ENCODE measurements around the gene SRRM4. TPM values are rescaled to one million over a fixed set of nuclear protein-coding genes. Genes with fewer than 3 reads are reported as not detected.

SRRM4 gene
- total and polyA plus RNA-seq, 2 experiments from 2014 or later, result 0.21 to 0.46 TPM

- Histone ChIP-seq H3K4me1 (ENCODE audit: low read depth) (no peaks in the 10 kb centered on the region), H3K4me3 (no peak overlapping the region), H3K27ac (no peak overlapping the region), H3K36me3 (no peaks in the 10 kb centered on the region), H3K27me3 (no peaks in the 10 kb centered on the region), H3K9me3 (ENCODE audit: low read depth) (peaks cover 6% of the 10 kb centered on the region)
- TF ChIP-seq, protein P1, sequence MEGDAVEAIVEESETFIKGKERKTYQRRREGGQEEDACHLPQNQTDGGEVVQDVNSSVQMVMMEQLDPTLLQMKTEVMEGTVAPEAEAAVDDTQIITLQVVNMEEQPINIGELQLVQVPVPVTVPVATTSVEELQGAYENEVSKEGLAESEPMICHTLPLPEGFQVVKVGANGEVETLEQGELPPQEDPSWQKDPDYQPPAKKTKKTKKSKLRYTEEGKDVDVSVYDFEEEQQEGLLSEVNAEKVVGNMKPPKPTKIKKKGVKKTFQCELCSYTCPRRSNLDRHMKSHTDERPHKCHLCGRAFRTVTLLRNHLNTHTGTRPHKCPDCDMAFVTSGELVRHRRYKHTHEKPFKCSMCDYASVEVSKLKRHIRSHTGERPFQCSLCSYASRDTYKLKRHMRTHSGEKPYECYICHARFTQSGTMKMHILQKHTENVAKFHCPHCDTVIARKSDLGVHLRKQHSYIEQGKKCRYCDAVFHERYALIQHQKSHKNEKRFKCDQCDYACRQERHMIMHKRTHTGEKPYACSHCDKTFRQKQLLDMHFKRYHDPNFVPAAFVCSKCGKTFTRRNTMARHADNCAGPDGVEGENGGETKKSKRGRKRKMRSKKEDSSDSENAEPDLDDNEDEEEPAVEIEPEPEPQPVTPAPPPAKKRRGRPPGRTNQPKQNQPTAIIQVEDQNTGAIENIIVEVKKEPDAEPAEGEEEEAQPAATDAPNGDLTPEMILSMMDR (IDR thresholded peaks at IDR 0.05; ENCODE audit: low read depth, low read length), result no peak
- DNase-seq (ENCODE audit: low read depth in 1 of 2, low spot score in 1 of 2), result no peak
Observed at GRCh38 chr12:119136811-119137410, 155.6 kb downstream of the SRRM4 start.

- peaks cover 3% of the 10 kb centered on the region for H3K9me3 ChIP-seq (ENCODE audit: low read depth)
- H3K27me3 ChIP-seq, result no peaks in the 10 kb centered on the region
- H3K36me3 ChIP-seq, result no peaks in the 10 kb centered on the region
- no peaks in the 10 kb centered on the region for H3K4me1 ChIP-seq (ENCODE audit: low read depth)
- H3K4me3 ChIP-seq, result no peak overlapping the region
- H3K27ac ChIP-seq, result no peak overlapping the region
- TF ChIP-seq, protein P1 (IDR thresholded peaks at IDR 0.05; ENCODE audit: low read depth, low read length), result no peak
- no peak for DNase-seq (ENCODE audit: low read depth in 1 of 2, low spot score in 1 of 2)
Observed at GRCh38 chr12:119139448-119139847, 158.1 kb downstream of the SRRM4 start.

DNA sequence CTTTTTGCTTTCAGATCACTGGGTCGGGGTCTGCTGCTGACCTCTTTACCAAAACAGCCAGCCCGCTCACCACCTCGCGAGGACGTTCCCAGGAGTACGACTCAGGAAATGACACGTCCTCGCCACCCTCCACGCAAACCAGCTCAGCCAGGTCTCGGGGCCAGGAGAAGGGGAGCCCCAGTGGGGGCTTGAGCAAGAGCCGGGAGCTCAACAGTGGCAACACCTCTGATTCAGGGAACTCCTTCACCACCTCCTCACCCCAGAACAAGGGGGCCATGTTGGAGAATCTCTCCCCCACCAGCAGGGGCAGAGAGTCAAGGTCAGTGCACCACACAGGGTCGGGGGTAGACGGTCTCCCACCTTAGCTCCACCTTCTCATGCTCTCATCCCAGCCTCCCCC lies 164.0 kb downstream of the SRRM4 start:
- TF ChIP-seq, protein P1 (IDR thresholded peaks at IDR 0.05; ENCODE audit: low read depth, low read length), result no peak
- Histone ChIP-seq H3K4me3 (no peak overlapping the region), H3K27me3 (no peaks in the 10 kb centered on the region), H3K27ac (no peak overlapping the region), H3K36me3 (no peaks in the 10 kb centered on the region), H3K4me1 (ENCODE audit: low read depth) (no peaks in the 10 kb centered on the region), H3K9me3 (ENCODE audit: low read depth) (no peaks in the 10 kb centered on the region)
- no peak for DNase-seq (ENCODE audit: low read depth in 1 of 2, low spot score in 1 of 2)

GRCh38 chr12:119147847-119148448 lies 166.6 kb downstream of the SRRM4 start:
- no peaks in the 10 kb centered on the region for H3K9me3 ChIP-seq (ENCODE audit: low read depth)
- H3K36me3 ChIP-seq, result no peaks in the 10 kb centered on the region
- TF ChIP-seq, protein P1 (IDR thresholded peaks at IDR 0.05; ENCODE audit: low read depth, low read length), result no peak
- DNase-seq (ENCODE audit: low read depth in 1 of 2, low spot score in 1 of 2), result no peak
- H3K4me1 ChIP-seq (ENCODE audit: low read depth), result peaks cover under 1% of the 10 kb centered on the region
- H3K27ac ChIP-seq, result no peak overlapping the region
- H3K27me3 ChIP-seq, result no peaks in the 10 kb centered on the region
- H3K4me3 ChIP-seq, result no peak overlapping the region

DNA sequence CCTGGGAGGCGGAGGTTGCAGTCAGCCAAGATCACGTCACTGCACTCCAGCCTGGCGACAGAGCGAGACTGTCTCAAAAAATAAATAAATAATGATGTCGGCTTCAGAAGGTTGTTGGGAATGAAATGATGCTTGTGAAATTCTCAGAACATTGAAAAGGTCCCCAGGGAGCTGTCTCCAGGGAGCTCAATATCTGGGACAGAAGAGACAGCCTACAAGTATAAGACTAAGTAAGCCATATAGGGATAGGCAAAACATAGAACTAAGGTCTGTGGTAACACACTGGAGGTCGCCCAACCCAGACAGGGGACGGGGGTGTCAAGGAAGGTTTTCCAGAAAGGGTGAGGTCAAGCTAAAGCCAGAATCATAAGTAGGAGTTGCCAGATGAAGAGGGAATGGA lies 167.9 kb downstream of the SRRM4 start:
- peaks cover 4% of the 10 kb centered on the region for H3K4me1 ChIP-seq (ENCODE audit: low read depth)
- no peak overlapping the region for H3K4me3 ChIP-seq
- H3K36me3 ChIP-seq, result no peaks in the 10 kb centered on the region
- H3K27ac ChIP-seq, result no peak overlapping the region
- DNase-seq (ENCODE audit: low read depth in 1 of 2, low spot score in 1 of 2), result no peak
- TF ChIP-seq, protein P1 (IDR thresholded peaks at IDR 0.05; ENCODE audit: low read depth, low read length), result no peak
- no peaks in the 10 kb centered on the region for H3K9me3 ChIP-seq (ENCODE audit: low read depth)
- H3K27me3 ChIP-seq, result no peaks in the 10 kb centered on the region
